ENCODE results near the gene TTYH3.
A peak's percentile ranks its signal among the peaks of the same experiment; 100 is the strongest.

TTYH3 gene

DNA sequence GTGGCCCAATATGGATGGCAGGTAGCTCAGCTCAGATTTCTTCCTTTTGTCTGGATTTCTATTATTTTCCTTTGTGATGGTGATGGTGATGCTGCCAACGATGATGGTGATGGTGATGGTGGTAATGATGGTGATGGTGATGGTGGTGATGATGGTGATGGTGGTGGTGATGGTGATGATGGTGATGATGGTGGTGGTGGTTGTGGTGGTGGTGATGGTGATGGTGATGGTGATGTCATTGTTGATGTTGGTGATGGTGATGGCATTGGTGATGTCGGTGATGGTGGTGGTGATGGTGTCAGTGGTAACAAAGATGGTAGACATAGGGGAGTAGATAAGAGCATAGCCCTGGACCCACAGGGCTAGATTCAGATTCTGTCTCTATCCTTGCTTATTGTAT, 25.4 kb downstream of the TTYH3 start:
- Histone ChIP-seq H3K9ac (ENCODE audit: low read length) (no peak overlapping the region), H3K9me3 (ENCODE audit: control insufficient read depth, insufficient read depth, low read depth, low read length) (no peaks in the 10 kb centered on the region), H3K4me1 (ENCODE audit: control insufficient read depth, insufficient read depth, low read length) (no peaks in the 10 kb centered on the region), H3K36me3 (ENCODE audit: control insufficient read depth, insufficient read depth, low read length) (peaks cover 73% of the 10 kb centered on the region), H3K27ac (ENCODE audit: low read depth, low read length) (no peak overlapping the region), H3K4me3 (ENCODE audit: low read depth, low read length) (no peak overlapping the region), H3K27me3 (ENCODE audit: control insufficient read depth, insufficient read depth, low read length) (no peaks in the 10 kb centered on the region)

DNA sequence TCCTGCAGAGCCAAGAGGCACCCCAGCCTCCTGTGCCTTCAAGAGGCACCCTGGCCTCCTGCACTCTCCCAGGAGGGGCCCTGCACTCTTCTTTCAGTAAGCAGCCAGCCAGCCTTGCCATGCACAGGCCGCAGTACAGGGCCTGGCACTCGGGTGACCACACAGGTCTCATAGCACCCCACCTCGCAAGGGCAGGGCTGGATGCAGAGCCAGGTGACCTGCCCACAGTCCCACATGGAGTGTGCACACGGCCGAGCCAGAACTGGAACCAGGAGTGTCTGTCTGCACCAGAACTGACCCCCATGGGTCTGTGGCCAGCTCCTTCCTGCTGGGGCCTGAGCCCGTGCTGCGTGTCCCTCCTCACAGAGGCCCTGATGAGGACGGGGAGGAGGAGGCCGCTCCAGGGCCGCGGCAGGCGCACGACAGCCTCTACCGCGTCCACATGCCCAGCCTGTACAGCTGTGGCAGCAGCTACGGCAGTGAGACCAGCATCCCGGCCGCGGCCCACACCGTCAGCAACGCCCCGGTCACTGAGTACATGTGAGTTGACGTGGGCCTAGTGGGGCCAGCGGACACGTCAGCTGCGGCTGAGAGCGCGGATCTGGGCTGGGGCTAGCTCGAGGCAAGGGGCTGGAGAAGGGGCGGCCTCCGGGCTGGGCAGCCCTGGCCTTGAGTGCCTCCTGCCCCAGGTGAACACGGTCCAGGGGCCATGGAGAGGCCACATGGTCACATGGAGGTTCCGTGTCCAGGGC, 26.3 kb downstream of the TTYH3 start:
- H3K9ac ChIP-seq (ENCODE audit: low read length), result no peak overlapping the region
- H3K4me3 ChIP-seq (ENCODE audit: low read depth, low read length), result no peak overlapping the region
- H3K36me3 ChIP-seq (ENCODE audit: control insufficient read depth, insufficient read depth, low read length), result peaks cover 64% of the 10 kb centered on the region
- H3K27ac ChIP-seq (ENCODE audit: low read depth, low read length), result no peak overlapping the region
- H3K9me3 ChIP-seq (ENCODE audit: control insufficient read depth, insufficient read depth, low read depth, low read length), result no peaks in the 10 kb centered on the region
- no peaks in the 10 kb centered on the region for H3K4me1 ChIP-seq (ENCODE audit: control insufficient read depth, insufficient read depth, low read length)
- no peaks in the 10 kb centered on the region for H3K27me3 ChIP-seq (ENCODE audit: control insufficient read depth, insufficient read depth, low read length)

DNA sequence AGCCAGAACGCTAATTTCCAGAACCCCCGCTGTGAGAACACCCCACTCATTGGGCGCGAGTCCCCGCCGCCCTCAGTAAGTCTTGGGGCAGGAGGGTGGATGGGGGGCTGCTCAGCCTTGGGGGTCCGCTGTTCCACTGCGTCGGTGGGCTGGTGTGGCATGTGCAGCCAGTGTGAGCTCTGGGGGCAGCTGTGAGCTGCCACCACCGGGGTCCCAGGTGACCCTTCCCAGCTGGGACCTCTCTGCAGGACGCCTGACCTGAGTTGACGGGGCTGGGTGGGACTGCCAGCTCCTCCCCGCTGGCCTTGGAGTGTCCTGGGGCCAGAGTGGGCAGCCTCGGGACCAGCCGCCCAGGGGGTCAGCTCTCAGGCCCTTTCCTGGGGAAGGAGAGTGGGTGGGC, 27.2 kb downstream of the TTYH3 start:
- Histone ChIP-seq H3K27me3 (ENCODE audit: control insufficient read depth, insufficient read depth, low read length) (no peaks in the 10 kb centered on the region), H3K36me3 (ENCODE audit: control insufficient read depth, insufficient read depth, low read length) (peaks cover 62% of the 10 kb centered on the region), H3K27ac (ENCODE audit: low read depth, low read length) (no peak overlapping the region), H3K9ac (ENCODE audit: low read length) (no peak overlapping the region), H3K4me1 (ENCODE audit: control insufficient read depth, insufficient read depth, low read length) (no peaks in the 10 kb centered on the region; the same call in 1 of the 2 replicates), H3K4me3 (ENCODE audit: low read depth, low read length) (no peak overlapping the region), H3K9me3 (ENCODE audit: control insufficient read depth, insufficient read depth, low read depth, low read length) (no peaks in the 10 kb centered on the region)

DNA sequence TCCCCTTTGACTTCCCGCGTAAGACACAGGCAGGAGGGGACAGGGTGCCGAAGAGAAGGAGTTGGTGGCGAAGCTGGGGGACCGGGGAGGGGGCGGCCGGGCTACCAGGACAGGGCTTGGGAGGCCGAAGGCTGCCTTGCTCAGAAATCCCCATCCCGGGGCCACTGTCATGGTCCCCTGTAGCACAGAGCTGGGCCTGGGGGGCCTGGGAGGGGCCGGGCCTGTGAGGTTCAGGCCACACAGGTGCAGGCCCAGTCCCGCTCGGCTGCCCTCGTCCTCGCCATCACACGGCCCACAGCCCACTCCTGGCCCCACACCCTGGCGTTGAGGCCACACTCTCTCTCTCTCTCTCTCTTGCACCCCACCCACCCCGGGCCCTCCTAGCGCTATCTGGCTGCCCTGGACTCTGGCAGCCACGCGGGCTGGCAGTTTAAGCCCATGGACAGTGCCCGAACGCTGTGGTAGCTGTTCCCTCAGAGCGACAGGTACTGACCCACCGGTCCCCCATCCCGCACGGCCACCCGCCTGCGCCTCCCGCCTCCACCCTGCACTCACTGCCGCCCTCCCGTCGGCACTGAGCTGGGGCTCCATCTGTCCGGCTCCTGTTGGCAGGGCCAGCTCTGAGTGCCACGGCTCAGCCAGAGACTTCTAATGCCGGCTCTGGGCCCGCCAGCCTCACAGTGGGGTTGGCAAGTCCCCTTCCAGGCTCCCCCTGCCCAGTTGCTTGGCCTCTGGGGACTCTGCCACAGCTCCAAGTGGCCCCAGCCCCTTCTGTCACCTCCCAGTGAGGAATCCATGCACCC, 28.0 kb downstream of the TTYH3 start:
- no peaks in the 10 kb centered on the region; the same call in 1 of the 2 replicates for H3K4me1 ChIP-seq (ENCODE audit: control insufficient read depth, insufficient read depth, low read length)
- no peak overlapping the region for H3K27ac ChIP-seq (ENCODE audit: low read depth, low read length)
- no peaks in the 10 kb centered on the region for H3K9me3 ChIP-seq (ENCODE audit: control insufficient read depth, insufficient read depth, low read depth, low read length)
- no peak overlapping the region for H3K4me3 ChIP-seq (ENCODE audit: low read depth, low read length)
- no peaks in the 10 kb centered on the region for H3K27me3 ChIP-seq (ENCODE audit: control insufficient read depth, insufficient read depth, low read length)
- H3K36me3 ChIP-seq (ENCODE audit: control insufficient read depth, insufficient read depth, low read length), result peaks cover 56% of the 10 kb centered on the region
- no peak overlapping the region for H3K9ac ChIP-seq (ENCODE audit: low read length)

DNA sequence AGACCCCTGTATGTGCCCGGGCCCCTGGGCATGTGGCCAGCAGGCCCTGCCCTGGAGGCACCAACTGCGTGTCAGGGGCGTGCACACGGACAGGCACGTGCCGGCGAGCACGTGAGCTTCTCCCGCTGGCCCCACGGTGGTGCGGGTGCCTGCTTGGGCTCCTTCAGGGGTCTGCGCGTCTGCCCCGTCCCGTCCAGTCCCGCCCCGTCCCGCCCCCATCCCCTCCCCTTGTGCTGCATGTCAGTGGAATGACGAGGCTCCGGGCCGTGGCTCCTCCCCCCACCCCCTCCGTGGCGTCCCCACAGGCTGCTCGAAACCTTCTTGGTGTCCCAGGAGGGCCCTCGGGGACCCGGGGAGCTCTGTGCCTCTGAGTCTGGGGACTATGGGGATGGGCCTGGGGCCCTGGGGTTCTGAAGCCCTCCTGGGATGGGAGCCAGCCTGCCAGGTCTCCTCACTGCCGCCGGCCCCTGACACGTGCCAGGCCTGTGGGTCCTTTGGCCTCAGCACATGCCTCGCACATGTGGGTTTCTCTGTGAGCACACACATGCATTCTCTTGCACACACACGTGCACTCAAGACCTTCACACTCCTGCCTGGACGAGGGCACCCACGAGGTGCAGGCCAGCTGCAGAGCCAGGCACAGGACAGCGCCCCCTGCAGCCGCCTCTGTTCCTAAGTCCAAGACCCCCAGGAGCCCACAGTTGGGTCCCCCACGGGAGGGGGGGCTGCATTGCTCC, 28.7 kb downstream of the TTYH3 start:
- H3K9ac ChIP-seq (ENCODE audit: low read length), result no peak overlapping the region

DNA sequence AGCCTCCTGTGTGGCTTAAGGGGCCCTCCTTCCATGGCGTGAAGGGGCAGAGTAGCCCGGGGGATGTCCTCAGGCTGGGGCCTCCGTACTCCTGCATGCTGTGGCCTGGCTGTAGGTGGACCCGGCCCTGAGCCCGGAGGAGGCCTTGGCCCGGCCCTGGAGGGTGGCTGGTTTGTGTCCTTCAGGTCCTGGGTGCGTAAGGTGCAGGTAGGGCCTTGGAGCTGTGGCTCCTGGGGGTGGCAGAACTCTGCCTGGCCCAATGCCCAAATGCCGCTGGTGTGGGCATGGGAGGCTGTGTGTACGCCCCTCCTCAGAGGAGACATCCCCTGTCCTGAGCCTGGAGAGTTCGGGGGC, 29.3 kb downstream of the TTYH3 start:
- Histone ChIP-seq H3K27me3 (ENCODE audit: control insufficient read depth, insufficient read depth, low read length) (no peaks in the 10 kb centered on the region), H3K4me1 (ENCODE audit: control insufficient read depth, insufficient read depth, low read length) (no peaks in the 10 kb centered on the region; the same call in 1 of the 2 replicates), H3K27ac (ENCODE audit: low read depth, low read length) (no peak overlapping the region), H3K4me3 (ENCODE audit: low read depth, low read length) (no peak overlapping the region), H3K9me3 (ENCODE audit: control insufficient read depth, insufficient read depth, low read depth, low read length) (no peaks in the 10 kb centered on the region), H3K9ac (ENCODE audit: low read length) (no peak overlapping the region), H3K36me3 (ENCODE audit: control insufficient read depth, insufficient read depth, low read length) (peaks cover 48% of the 10 kb centered on the region)

More for the DNA sequence above, 28.7 kb downstream of the TTYH3 start:
- H3K36me3 ChIP-seq (ENCODE audit: control insufficient read depth, insufficient read depth, low read length), result peaks cover 54% of the 10 kb centered on the region
- no peak overlapping the region for H3K27ac ChIP-seq (ENCODE audit: low read depth, low read length)
- no peaks in the 10 kb centered on the region; the same call in 1 of the 2 replicates for H3K4me1 ChIP-seq (ENCODE audit: control insufficient read depth, insufficient read depth, low read length)
- H3K27me3 ChIP-seq (ENCODE audit: control insufficient read depth, insufficient read depth, low read length), result no peaks in the 10 kb centered on the region
- H3K4me3 ChIP-seq (ENCODE audit: low read depth, low read length), result no peak overlapping the region
- H3K9me3 ChIP-seq (ENCODE audit: control insufficient read depth, insufficient read depth, low read depth, low read length), result no peaks in the 10 kb centered on the region

DNA sequence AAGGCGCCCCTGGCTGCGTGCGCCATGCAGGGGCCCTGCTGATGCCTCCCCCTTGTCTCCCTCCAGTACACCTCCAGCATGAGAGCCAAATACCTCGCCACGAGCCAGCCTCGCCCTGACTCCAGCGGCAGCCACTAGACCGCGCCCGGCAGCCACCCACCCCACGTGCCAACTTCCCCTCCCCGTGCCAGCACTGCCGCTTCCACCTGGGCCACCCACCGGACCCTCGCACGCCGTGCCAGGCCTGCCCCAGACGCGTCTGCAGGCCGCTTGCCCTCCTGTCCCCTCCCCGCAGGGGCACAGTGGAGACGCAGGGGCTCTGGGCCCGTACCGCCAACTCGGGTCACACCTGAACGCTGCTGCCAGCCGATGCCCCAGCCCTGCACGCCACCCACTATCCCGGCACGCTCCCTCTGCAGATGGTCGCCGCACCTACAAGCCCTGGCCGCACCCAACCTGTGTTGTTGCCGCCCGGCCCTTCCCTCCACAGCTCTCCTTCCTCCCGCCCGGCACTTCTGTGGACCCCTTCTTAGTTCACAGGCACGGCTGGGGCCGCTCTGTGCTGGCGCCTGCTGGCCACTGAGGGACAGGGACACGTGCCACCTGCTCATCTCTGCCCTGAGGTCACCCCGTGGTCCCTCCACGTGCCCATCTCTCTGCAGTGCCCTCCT, 30.0 kb downstream of the TTYH3 start:
- H3K9me3 ChIP-seq (ENCODE audit: control insufficient read depth, insufficient read depth, low read depth, low read length), result no peaks in the 10 kb centered on the region; the same call in 1 of the 2 replicates
- H3K9ac ChIP-seq (ENCODE audit: low read length), result no peak overlapping the region
- H3K36me3 ChIP-seq (ENCODE audit: control insufficient read depth, insufficient read depth, low read length), result peaks cover 41% of the 10 kb centered on the region
- H3K4me3 ChIP-seq (ENCODE audit: low read depth, low read length), result no peak overlapping the region
- H3K4me1 ChIP-seq (ENCODE audit: control insufficient read depth, insufficient read depth, low read length), result no peaks in the 10 kb centered on the region; the same call in 1 of the 2 replicates
- H3K27ac ChIP-seq (ENCODE audit: low read depth, low read length), result no peak overlapping the region
- H3K27me3 ChIP-seq (ENCODE audit: control insufficient read depth, insufficient read depth, low read length), result peaks cover under 1% of the 10 kb centered on the region; the same call in 1 of the 2 replicates

DNA sequence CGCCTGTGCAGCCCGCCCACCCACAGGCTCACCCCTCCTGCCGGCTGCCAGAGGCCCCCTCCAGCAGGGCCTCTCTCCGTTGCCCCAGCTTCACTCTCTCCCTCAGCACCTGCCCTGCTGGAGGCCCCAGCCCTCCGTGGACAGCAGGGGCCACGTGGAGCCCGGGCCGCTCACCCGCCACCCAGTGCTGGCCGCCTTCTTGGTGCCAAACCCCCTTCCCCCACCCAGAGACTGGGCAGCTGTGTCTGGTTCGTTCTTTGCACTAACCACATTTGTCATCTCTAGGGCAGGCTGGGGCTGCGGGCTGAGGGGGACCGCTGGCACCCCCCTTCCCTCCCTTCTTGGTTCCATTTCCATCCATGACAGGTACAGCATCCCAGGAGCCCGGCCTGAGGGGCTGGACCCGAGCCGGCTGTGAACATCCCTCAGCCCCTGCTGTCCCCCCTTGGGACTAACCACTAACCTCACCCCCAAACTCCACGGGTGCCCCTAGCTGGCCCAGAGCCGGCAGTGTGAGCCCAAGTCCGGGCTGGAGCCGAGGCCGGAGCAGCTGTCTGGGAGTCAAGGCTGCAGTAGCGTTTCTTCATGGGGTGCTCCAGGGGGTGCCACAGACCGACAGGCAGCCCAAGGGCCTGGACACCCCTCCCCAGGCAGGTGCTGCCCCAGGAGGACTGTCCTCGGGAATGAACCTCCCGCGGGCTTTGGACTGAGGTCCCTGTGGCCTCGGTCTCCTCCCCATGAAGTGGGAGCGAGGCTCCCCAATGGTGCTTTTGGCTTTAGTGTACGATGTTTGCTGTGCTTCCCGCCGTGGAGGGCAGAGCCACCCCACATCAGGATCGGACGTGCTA, 30.7 kb downstream of the TTYH3 start:
- Histone ChIP-seq H3K27ac (ENCODE audit: low read depth, low read length) (0 out of 2 replicates have a peak overlapping the region, but pooled peaks have one; percentile 26), H3K9ac (ENCODE audit: low read length) (no peak overlapping the region), H3K4me3 (ENCODE audit: low read depth, low read length) (no peak overlapping the region), H3K4me1 (ENCODE audit: control insufficient read depth, insufficient read depth, low read length) (no peaks in the 10 kb centered on the region; the same call in 1 of the 2 replicates), H3K27me3 (ENCODE audit: control insufficient read depth, insufficient read depth, low read length) (peaks cover 3% of the 10 kb centered on the region; the same call in 1 of the 2 replicates), H3K36me3 (ENCODE audit: control insufficient read depth, insufficient read depth, low read length) (peaks cover 34% of the 10 kb centered on the region), H3K9me3 (ENCODE audit: control insufficient read depth, insufficient read depth, low read depth, low read length) (no peaks in the 10 kb centered on the region; the same call in 1 of the 2 replicates)

DNA sequence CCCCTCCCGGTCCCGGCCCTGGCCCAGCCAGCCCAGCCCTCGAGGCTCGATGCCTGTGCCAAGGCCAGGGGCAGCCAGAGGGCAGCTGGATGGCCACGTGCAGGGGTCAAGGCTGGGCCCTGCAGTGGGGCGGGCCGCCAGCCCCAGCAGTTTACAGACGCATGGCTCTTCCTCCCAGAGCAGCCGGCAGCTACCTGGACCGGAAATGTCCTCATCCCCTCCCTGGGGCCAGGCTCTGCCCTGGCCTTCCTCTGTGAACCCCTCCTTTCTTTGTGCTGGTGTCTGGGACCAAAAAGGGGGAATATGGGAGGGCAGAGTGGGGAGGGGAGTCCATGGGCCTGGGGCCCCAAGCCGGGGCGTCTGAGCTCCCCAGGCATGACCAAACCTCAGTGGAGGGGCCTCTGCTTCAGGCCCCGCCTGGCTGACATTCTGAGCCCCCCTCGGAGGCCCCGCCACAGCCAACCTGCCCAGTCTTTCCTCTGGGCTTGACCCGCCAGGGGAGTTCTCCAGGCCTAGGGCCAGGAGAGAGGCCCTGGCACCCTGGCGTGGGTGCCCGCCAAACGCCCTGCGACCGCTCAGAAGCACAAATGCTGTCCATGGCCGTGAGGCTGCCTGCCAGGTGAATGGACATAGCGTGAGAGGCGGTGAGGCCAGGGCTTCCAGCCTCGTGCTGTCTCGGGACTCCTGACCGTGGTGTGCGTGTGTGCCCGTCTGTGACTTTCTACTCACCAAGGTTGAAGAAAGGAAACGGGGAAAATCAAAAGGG, 31.5 kb downstream of the TTYH3 start:
- Histone ChIP-seq H3K36me3 (ENCODE audit: control insufficient read depth, insufficient read depth, low read length) (peaks cover 26% of the 10 kb centered on the region), H3K4me3 (ENCODE audit: low read depth, low read length) (no peak overlapping the region), H3K27ac (ENCODE audit: low read depth, low read length) (peak overlapping the region; percentile 26; the same call in 1 of the 2 replicates), H3K4me1 (ENCODE audit: control insufficient read depth, insufficient read depth, low read length) (no peaks in the 10 kb centered on the region; the same call in 1 of the 2 replicates), H3K27me3 (ENCODE audit: control insufficient read depth, insufficient read depth, low read length) (peaks cover 3% of the 10 kb centered on the region; the same call in 1 of the 2 replicates), H3K9ac (ENCODE audit: low read length) (no peak overlapping the region), H3K9me3 (ENCODE audit: control insufficient read depth, insufficient read depth, low read depth, low read length) (no peaks in the 10 kb centered on the region; the same call in 1 of the 2 replicates)

All from HUES6 (cell line).